Neuronal stem cell (in vitro differentiated cells): Measurements from ENCODE around the gene CDC14B.

ENCODE experiments used
- DNase-seq: peaks from one replicate; pipeline ENCODE4 v3.0.0-alpha.2; 2013; ENCODE audit warnings: low spot score
- H2AFZ ChIP-seq: one replicate; pipeline ENCODE4 v1.6.1; 2013; ENCODE audit warnings: mild to moderate bottlenecking, low read length, inconsistent platforms
- H2AK5ac ChIP-seq: 2 replicates; pipeline ENCODE4 v1.6.1; 2013; ENCODE audit warnings: low read depth, mild to moderate bottlenecking, inconsistent platforms, low read length, moderate library complexity, mixed read lengths
- H2BK120ac ChIP-seq: 2 replicates; pipeline ENCODE4 v1.6.1; 2013; ENCODE audit warnings: low read depth, mild to moderate bottlenecking, inconsistent platforms, low read length, moderate library complexity, mixed read lengths
- H2BK12ac ChIP-seq: one replicate; pipeline ENCODE4 v1.6.1; 2013; ENCODE audit warnings: low read length, inconsistent platforms
- H2BK15ac ChIP-seq: 2 replicates; pipeline ENCODE4 v1.6.1; 2013; ENCODE audit warnings: mild to moderate bottlenecking, low read length, inconsistent platforms, mixed read lengths
- H2BK5ac ChIP-seq: one replicate; pipeline ENCODE4 v1.6.1; 2013; ENCODE audit warnings: inconsistent platforms, mild to moderate bottlenecking, low read length, moderate library complexity
- H3K14ac ChIP-seq: one replicate; pipeline ENCODE4 v1.6.1; 2013; ENCODE audit warnings: low read length, inconsistent platforms
- H3K18ac ChIP-seq: 2 replicates; pipeline ENCODE4 v1.6.1; 2013; ENCODE audit warnings: low read length, inconsistent platforms
- H3K23ac ChIP-seq: 2 replicates; pipeline ENCODE4 v1.6.1; 2013; ENCODE audit warnings: low read depth, mild to moderate bottlenecking, mixed read lengths, low read length, inconsistent platforms; ENCODE audit not compliant: poor library complexity
- H3K27ac ChIP-seq: replicated peaks from 3 replicates; pipeline ENCODE4 v1.5.1; 2013; ENCODE audit warnings: low read length, inconsistent platforms
- H3K27me3 ChIP-seq, 3 experiments: 2 replicates each; pipeline ENCODE4 v1.6.1; 2013; ENCODE audit warnings: low read length in 3 of 3, mild to moderate bottlenecking in 2 of 3, inconsistent platforms in 1 of 3, low read depth in 1 of 3, mixed read lengths in 1 of 3, moderate library complexity in 1 of 3; ENCODE audit not compliant: control insufficient read depth in 3 of 3, insufficient read depth in 3 of 3
- H3K36me3 ChIP-seq, 2 donors: replicated peaks in 1 of 2; 2 replicates each; pipeline ENCODE4 v1.6.1; 2013; ENCODE audit warnings: low read length in 2 of 2; ENCODE audit not compliant: control insufficient read depth in 2 of 2, insufficient read depth in 2 of 2
- H3K4ac ChIP-seq: 2 replicates; pipeline ENCODE4 v1.6.1; 2013; ENCODE audit warnings: inconsistent platforms, mild to moderate bottlenecking, low read length, moderate library complexity
- H3K4me1 ChIP-seq, 2 donors: 1 replicate in 1 of 2; 2 replicates in 1 of 2; pipeline ENCODE4 v1.6.1; 2013; ENCODE audit warnings: low read length in 2 of 2, low read depth in 1 of 2; ENCODE audit not compliant: control insufficient read depth in 2 of 2, insufficient read depth in 1 of 2
- H3K4me2 ChIP-seq: one replicate; pipeline ENCODE4 v1.6.1; 2013; ENCODE audit warnings: mild to moderate bottlenecking, low read length, inconsistent platforms; ENCODE audit not compliant: insufficient read depth, poor library complexity, severe bottlenecking
- H3K4me3 ChIP-seq, 2 donors: 2 replicates each; pipeline ENCODE4 v1.5.1; 2013; ENCODE audit warnings: low read length in 2 of 2, mild to moderate bottlenecking in 2 of 2, inconsistent platforms in 1 of 2, moderate library complexity in 1 of 2
- H3K79me1 ChIP-seq: one replicate; pipeline ENCODE4 v1.6.1; 2013; ENCODE audit warnings: low read depth, mild to moderate bottlenecking, inconsistent platforms, low read length, moderate library complexity
- H3K9ac ChIP-seq: one replicate; pipeline ENCODE4 v1.6.1; 2013; ENCODE audit warnings: mild to moderate bottlenecking, low read depth, low read length, inconsistent platforms; ENCODE audit not compliant: poor library complexity
- H3K9me3 ChIP-seq, 2 donors: replicated peaks in 1 of 2; 2 replicates each; pipeline versions ENCODE3 to v1.6.1; 2013; ENCODE audit warnings: low read length in 2 of 2, mild to moderate bottlenecking in 2 of 2, inconsistent platforms in 1 of 2, low read depth in 1 of 2, mixed read lengths in 1 of 2, moderate library complexity in 1 of 2; ENCODE audit not compliant: control insufficient read depth in 2 of 2, insufficient read depth in 1 of 2
- H4K8ac ChIP-seq: one replicate; pipeline ENCODE4 v1.6.1; 2013; ENCODE audit warnings: low read depth, mild to moderate bottlenecking, inconsistent platforms, low read length, moderate library complexity
- H4K91ac ChIP-seq: one replicate; pipeline ENCODE4 v1.6.1; 2013; ENCODE audit warnings: low read length, low read depth, mild to moderate bottlenecking, inconsistent platforms; ENCODE audit not compliant: poor library complexity
- WGBS, 2 donors: extraction: QIAGEN DNeasy Blood & Tissue Kit; methylation state at CpG; one replicate each; pipeline ENCODE4 v1.1.7; 2013; ENCODE audit warnings: missing lambda C conversion rate in 2 of 2, mixed read lengths in 1 of 2; ENCODE audit not compliant: insufficient read length in 2 of 2, insufficient replicate concordance in 1 of 2; ENCODE audit errors: extremely low coverage in 2 of 2; 5-methylcytosine and 5-hydroxymethylcytosine counted together

CDC14B gene

GRCh38 chr9:96489482-96489979 is 130.1 kb downstream of the CDC14B start:
- H2BK15ac ChIP-seq, result no peak overlapping the region
- H3K23ac ChIP-seq, result no peak overlapping the region
- no peak overlapping the region for H2BK5ac ChIP-seq
- H2BK120ac ChIP-seq, result no peak overlapping the region
- no peak overlapping the region for H4K8ac ChIP-seq
- H2AFZ ChIP-seq, result no peak overlapping the region
- no peak overlapping the region for H2BK12ac ChIP-seq
- no peak overlapping the region for H3K27ac ChIP-seq
- no peak overlapping the region for H3K4me3 ChIP-seq
- H3K4me1 ChIP-seq, result peaks cover 0 to 4% of the 10 kb centered on the region in 2 donors
- no peak overlapping the region for H4K91ac ChIP-seq
- H3K36me3 ChIP-seq, result peaks cover 27 to 84% of the 10 kb centered on the region in 2 donors
- H3K79me1 ChIP-seq, result no peaks in the 10 kb centered on the region
- no peaks in the 10 kb centered on the region for H3K27me3 ChIP-seq
- H2AK5ac ChIP-seq, result no peak overlapping the region
- no CpG with 5 or more reads among the region's 12 CpGs for WGBS, 2 donors
- DNase-seq, result no peak
- H3K4me2 ChIP-seq, result no peak overlapping the region
- H3K4ac ChIP-seq, result no peak overlapping the region
- no peak overlapping the region for H3K14ac ChIP-seq
- no peaks in the 10 kb centered on the region for H3K9me3 ChIP-seq
- no peak overlapping the region for H3K18ac ChIP-seq
- H3K9ac ChIP-seq, result no peak overlapping the region

GRCh38 chr9:96487949-96488348 is 131.7 kb downstream of the CDC14B start:
- Histone ChIP-seq H2AK5ac (no peak overlapping the region), H3K4me1 (no peaks in the 10 kb centered on the region), H2BK15ac (no peak overlapping the region), H3K79me1 (no peaks in the 10 kb centered on the region), H3K4me3 (no peak overlapping the region), H2BK12ac (no peak overlapping the region), H4K8ac (no peak overlapping the region), H3K23ac (no peak overlapping the region), H3K18ac (no peak overlapping the region), H3K4ac (no peak overlapping the region), H3K27ac (no peak overlapping the region), H3K36me3 (peaks cover 28 to 94% of the 10 kb centered on the region in 2 donors), H3K14ac (no peak overlapping the region), H3K4me2 (no peak overlapping the region), H3K9ac (no peak overlapping the region), H2BK5ac (no peak overlapping the region), H2BK120ac (no peak overlapping the region), H3K9me3 (no peaks in the 10 kb centered on the region), H3K27me3 (no peaks in the 10 kb centered on the region), H2AFZ (no peak overlapping the region), H4K91ac (no peak overlapping the region)
- no CpG with 5 or more reads among the region's 10 CpGs for WGBS, 2 donors
- DNase-seq, result no peak

DNA sequence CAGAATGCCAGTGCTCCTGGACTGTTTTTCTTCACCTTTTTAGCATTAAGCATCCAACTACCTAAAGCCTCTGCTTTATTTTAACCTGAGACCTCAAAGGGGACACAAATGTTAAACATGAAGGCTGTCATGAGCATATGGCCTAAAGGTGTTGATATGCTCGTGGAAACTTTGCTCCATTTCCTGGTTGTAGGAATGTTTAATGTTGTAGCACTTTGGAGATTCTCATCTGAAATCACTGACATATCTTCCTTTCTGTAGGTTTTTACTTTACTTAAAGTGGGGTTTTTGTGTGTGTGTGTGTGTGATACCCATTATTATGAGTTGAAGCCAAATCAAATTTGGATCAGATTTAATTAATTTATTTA is 132.6 kb downstream of the CDC14B start:
- H2AFZ ChIP-seq, result no peak overlapping the region
- H3K27ac ChIP-seq, result no peak overlapping the region
- no peak overlapping the region for H3K18ac ChIP-seq
- H3K27me3 ChIP-seq, result no peaks in the 10 kb centered on the region
- no peak overlapping the region for H2BK15ac ChIP-seq
- no peak overlapping the region for H3K4me2 ChIP-seq
- H3K4me3 ChIP-seq, result no peak overlapping the region
- H4K91ac ChIP-seq, result no peak overlapping the region
- H3K4ac ChIP-seq, result no peak overlapping the region
- H2BK5ac ChIP-seq, result no peak overlapping the region
- no peaks in the 10 kb centered on the region for H3K4me1 ChIP-seq
- H2AK5ac ChIP-seq, result no peak overlapping the region
- no peaks in the 10 kb centered on the region for H3K79me1 ChIP-seq
- WGBS, 2 donors, result no CpG with 5 or more reads among the region's 1 CpG
- no peak overlapping the region for H2BK120ac ChIP-seq
- H3K9ac ChIP-seq, result no peak overlapping the region
- H3K36me3 ChIP-seq, result peaks cover 28 to 94% of the 10 kb centered on the region in 2 donors
- H3K9me3 ChIP-seq, result no peaks in the 10 kb centered on the region
- no peak overlapping the region for H3K23ac ChIP-seq
- no peak for DNase-seq
- H3K14ac ChIP-seq, result no peak overlapping the region
- H2BK12ac ChIP-seq, result no peak overlapping the region
- H4K8ac ChIP-seq, result no peak overlapping the region

DNA sequence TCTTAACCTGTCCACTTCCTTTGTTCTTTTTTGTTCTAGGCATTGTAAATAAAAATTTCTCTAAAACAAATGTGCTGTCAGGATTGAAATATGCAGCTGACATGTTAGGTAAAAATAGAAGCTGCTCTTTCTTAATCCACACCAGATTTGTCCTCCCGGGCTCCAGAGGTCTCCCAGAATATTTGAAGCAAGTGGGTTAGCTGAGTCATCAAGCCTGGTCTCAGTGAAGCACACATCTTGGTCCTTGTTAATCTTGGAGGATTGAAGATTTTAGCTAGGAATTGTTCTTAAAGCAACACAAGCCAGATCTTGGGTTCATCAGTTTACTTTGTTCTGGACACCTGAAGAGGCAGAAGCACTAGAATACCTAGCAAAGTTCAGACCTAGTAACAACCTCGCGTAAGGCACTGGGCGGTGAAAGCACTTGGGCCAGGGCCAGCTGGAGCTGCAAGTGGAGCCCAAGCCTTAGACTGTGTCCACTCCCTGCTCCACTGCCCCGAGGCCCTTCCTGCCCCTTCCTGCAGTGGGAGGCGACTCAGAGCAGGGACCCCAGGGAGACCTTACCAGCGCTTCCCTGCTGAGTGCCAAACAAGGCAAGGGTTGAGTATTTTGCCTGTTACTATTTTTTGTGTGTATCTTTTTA is 133.1 kb downstream of the CDC14B start:
- Histone ChIP-seq H3K79me1 (no peaks in the 10 kb centered on the region), H3K9me3 (no peaks in the 10 kb centered on the region), H2AK5ac (no peak overlapping the region), H3K14ac (no peak overlapping the region), H3K4me2 (no peak overlapping the region), H3K27me3 (no peaks in the 10 kb centered on the region), H3K18ac (no peak overlapping the region), H3K4ac (no peak overlapping the region), H2BK5ac (no peak overlapping the region), H4K8ac (no peak overlapping the region), H2BK15ac (no peak overlapping the region), H3K27ac (no peak overlapping the region), H3K4me3 (no peak overlapping the region), H2BK120ac (no peak overlapping the region), H3K23ac (no peak overlapping the region), H2BK12ac (no peak overlapping the region), H4K91ac (no peak overlapping the region), H3K4me1 (no peaks in the 10 kb centered on the region), H3K9ac (no peak overlapping the region), H2AFZ (no peak overlapping the region), H3K36me3 (peaks cover 26 to 92% of the 10 kb centered on the region in 2 donors)
- DNase-seq, result no peak
- no CpG with 5 or more reads among the region's 7 CpGs for WGBS, 2 donors
